Neural cell (in vitro differentiated cells): ENCODE measurements around the gene KIR3DL3. TPM values are rescaled to one million over a fixed set of nuclear protein-coding genes. Genes with fewer than 3 reads are reported as not detected.
"Not testable (repeated sequence)": the region's sequence is repeated elsewhere in the genome, so short reads cannot be mapped to it uniquely, and the experiment has no call there.

Source experiments
- H2AFZ ChIP-seq: fragments of 200-600, 300-800 bp; sonication (generic), shearing (Covaris generic); 2 replicates; pipeline ENCODE4 v1.6.0; 2014; ENCODE audit warnings: low read depth, mild to moderate bottlenecking, antibody characterized with exemption, low read length, moderate library complexity
- H3F3A ChIP-seq: fragments of 200-600 bp; shearing (Covaris generic); 2 replicates; pipeline ENCODE4 v1.6.1; 2016; ENCODE audit warnings: mild to moderate bottlenecking, moderate library complexity, mixed read lengths, antibody characterized with exemption, low read length; ENCODE audit not compliant: insufficient read depth, poor library complexity, severe bottlenecking
- H3K27ac ChIP-seq: fragments of 200-600, 300-800 bp; sonication (generic), shearing (Covaris generic); 2 replicates; pipeline ENCODE4 v1.5.1; 2014; ENCODE audit warnings: mild to moderate bottlenecking, low read length, moderate library complexity
- H3K27me3 ChIP-seq: fragments of 300-800, 200-600 bp; sonication (generic), shearing (Covaris generic); 2 replicates; pipeline ENCODE4 v1.6.0; 2014; ENCODE audit warnings: mild to moderate bottlenecking, low read depth, low read length, moderate library complexity; ENCODE audit not compliant: insufficient read depth
- H3K36me3 ChIP-seq: fragments of 300-800, 200-600 bp; sonication (generic), shearing (Covaris generic); 2 replicates; pipeline ENCODE4 v1.5.1; 2014; ENCODE audit warnings: mild to moderate bottlenecking, antibody characterized with exemption, low read length, moderate library complexity; ENCODE audit not compliant: insufficient read depth
- H3K4me2 ChIP-seq: fragments of 300-800, 200-600 bp; sonication (generic), shearing (Covaris generic); 2 replicates; pipeline ENCODE4 v1.6.0; 2014; ENCODE audit warnings: mild to moderate bottlenecking, low read length
- H3K4me3 ChIP-seq: fragments of 300-800, 200-600 bp; sonication (generic), shearing (Covaris generic); 2 replicates; pipeline ENCODE4 v1.5.1; 2014; ENCODE audit warnings: mild to moderate bottlenecking, low read length, moderate library complexity
- H3K79me2 ChIP-seq: fragments of 200-600 bp; shearing (Covaris generic); replicated peaks from 2 replicates; pipeline ENCODE4 v1.6.0; 2014; ENCODE audit warnings: mild to moderate bottlenecking, low read length, moderate library complexity; ENCODE audit not compliant: insufficient read depth
- H3K9ac ChIP-seq: fragments of 300-800, 200-600 bp; sonication (generic), shearing (Covaris generic); 2 replicates; pipeline ENCODE4 v1.6.1; 2016; ENCODE audit warnings: mild to moderate bottlenecking, low read length, mixed read lengths
- H3K9me2 ChIP-seq: fragments of 200-600 bp; shearing (Covaris generic); 2 replicates; pipeline ENCODE4 v1.6.1; 2016; ENCODE audit warnings: mild to moderate bottlenecking, low read length, mixed read lengths; ENCODE audit not compliant: insufficient read depth
- H3K9me3 ChIP-seq: fragments of 200-600, 300-800 bp; sonication (generic), shearing (Covaris generic); 2 replicates; pipeline ENCODE4 v1.6.1; 2016; ENCODE audit warnings: mild to moderate bottlenecking, mixed run types, low read length, moderate library complexity, mixed read lengths
- H4K20me1 ChIP-seq: fragments of 200-600 bp; shearing (Covaris generic); 2 replicates; pipeline ENCODE4 v1.6.1; 2016; ENCODE audit warnings: mild to moderate bottlenecking, mixed run types; ENCODE audit not compliant: insufficient read depth
- CTCF ChIP-seq: fragments of 450-650 bp; IDR thresholded peaks from 2 replicates; pipeline ENCODE4 v1.5.1; 2014; ENCODE audit warnings: antibody characterized with exemption, mild to moderate bottlenecking, moderate library complexity; ENCODE audit not compliant: poor library complexity, severe bottlenecking
- EP300 ChIP-seq: fragments of 450-650 bp; conservative IDR thresholded peaks from 2 replicates; pipeline ENCODE4 v1.6.1; 2014; ENCODE audit warnings: antibody characterized with exemption, mild to moderate bottlenecking, moderate library complexity; ENCODE audit not compliant: poor library complexity, severe bottlenecking
- EZH2 ChIP-seq: fragments of 200-600, 300-800 bp; shearing (Covaris generic), sonication (generic); IDR thresholded peaks from 2 replicates; pipeline ENCODE4 v1.6.1; 2014; ENCODE audit warnings: antibody characterized with exemption, low read length, borderline replicate concordance, mild to moderate bottlenecking; ENCODE audit not compliant: insufficient read depth, poor library complexity, severe bottlenecking
- MXI1 ChIP-seq: fragments of 450-650 bp; conservative IDR thresholded peaks from 2 replicates; pipeline ENCODE4 v1.6.1; 2014; ENCODE audit warnings: antibody characterized with exemption, mild to moderate bottlenecking; ENCODE audit not compliant: poor library complexity, severe bottlenecking
- POLR2AphosphoS5 ChIP-seq: IDR thresholded peaks from 2 replicates; pipeline ENCODE4 v1.6.1; 2012
- RAD21 ChIP-seq: fragments of 450-650 bp; conservative IDR thresholded peaks from 2 replicates; pipeline ENCODE4 v1.6.1; 2014; ENCODE audit warnings: antibody characterized with exemption, mild to moderate bottlenecking, moderate library complexity
- REST ChIP-seq: IDR thresholded peaks from 2 replicates; pipeline ENCODE4 v1.6.1; 2012; ENCODE audit warnings: borderline replicate concordance
- SMC3 ChIP-seq: fragments of 450-650 bp; conservative IDR thresholded peaks from 2 replicates; pipeline ENCODE4 v1.6.1; 2014; ENCODE audit warnings: antibody characterized with exemption, mild to moderate bottlenecking, moderate library complexity; ENCODE audit not compliant: poor library complexity
- TAF1 ChIP-seq: IDR thresholded peaks from 2 replicates; pipeline ENCODE4 v1.6.1; 2012; ENCODE audit warnings: low read depth
- polyA plus RNA-seq: library from polyadenylated mRNA; depleted of rRNA; stranded (reverse); fragments of >200 nt; gene quantifications from 2 replicates; pipeline ENCODE4 v1.2.3, GENCODE V29; 2014

Gene KIR3DL3
- polyA plus RNA-seq, 1 donor from 2014 or later = not detected

GRCh38 chr19:54677217-54677616, 47.0 kb upstream of the KIR3DL3 start:
- H3F3A ChIP-seq = no peaks in the 10 kb centered on the region
- H3K9me3 ChIP-seq = peaks cover 3% of the 10 kb centered on the region
- no peaks in the 10 kb centered on the region for H3K79me2 ChIP-seq
- H3K27ac ChIP-seq = no peak overlapping the region
- H3K27me3 ChIP-seq = no peaks in the 10 kb centered on the region
- no peak overlapping the region for H3K9ac ChIP-seq
- no peak overlapping the region for H3K4me2 ChIP-seq
- no peak for TF ChIP-seq EZH2
- H2AFZ ChIP-seq = no peak overlapping the region
- no peaks in the 10 kb centered on the region for H3K36me3 ChIP-seq
- no peaks in the 10 kb centered on the region for H3K9me2 ChIP-seq
- no peak overlapping the region for H3K4me3 ChIP-seq
- no peaks in the 10 kb centered on the region for H4K20me1 ChIP-seq

- not testable (repeated sequence) for H3K4me2 ChIP-seq, H3K9me2 ChIP-seq, H2AFZ ChIP-seq, H3K9me3 ChIP-seq, H4K20me1 ChIP-seq, H3K27ac ChIP-seq, H3F3A ChIP-seq, H3K27me3 ChIP-seq, H3K9ac ChIP-seq, H3K36me3 ChIP-seq, H3K79me2 ChIP-seq, H3K4me3 ChIP-seq
Observed at GRCh38 chr19:54681596-54681995, 42.6 kb upstream of the KIR3DL3 start.

GRCh38 chr19:54682306-54682856, 41.9 kb upstream of the KIR3DL3 start:
- Histone ChIP-seq H3K4me2 (no peak overlapping the region), H3K79me2 (no peaks in the 10 kb centered on the region), H3K27me3 (no peaks in the 10 kb centered on the region), H3F3A (no peaks in the 10 kb centered on the region), H4K20me1 (no peaks in the 10 kb centered on the region), H3K36me3 (no peaks in the 10 kb centered on the region), H2AFZ (no peak overlapping the region), H3K4me3 (no peak overlapping the region), H3K9me3 (no peaks in the 10 kb centered on the region), H3K9me2 (no peaks in the 10 kb centered on the region), H3K9ac (no peak overlapping the region), H3K27ac (no peak overlapping the region)
- TF ChIP-seq CTCF (no peak), REST (no peak), RAD21 (no peak), EZH2 (no peak), POLR2AphosphoS5 (no peak), SMC3 (no peak), EP300 (no peak), TAF1 (no peak), MXI1 (no peak)
